Stimulated activated CD4-positive, alpha-beta T cell treated with anti-CD3 and anti-CD28 coated beads, Interleukin-12 subunit alpha, Interleukin-12 subunit beta, amount 100 ng/mL, for 48 hours (primary cell): ENCODE measurements around the gene TCHP.

Experiments used
- DNase-seq, 3 donors: peaks; one replicate each; pipeline ENCODE4 v3.0.0-alpha.2; 2020; ENCODE audit warnings: low read depth in 2 of 3, low spot score in 1 of 3

TCHP gene

GRCh38 chr12:109961612-109962011, 61.5 kb downstream of the TCHP start:
- no peak for DNase-seq

- no peak for DNase-seq
Observed at GRCh38 chr12:109962398-109962797, 62.3 kb downstream of the TCHP start.

GRCh38 chr12:109963330-109963729, 63.3 kb downstream of the TCHP start:
- no peak for DNase-seq

GRCh38 chr12:109963743-109964429, 63.8 kb downstream of the TCHP start:
- no peak for DNase-seq

DNA sequence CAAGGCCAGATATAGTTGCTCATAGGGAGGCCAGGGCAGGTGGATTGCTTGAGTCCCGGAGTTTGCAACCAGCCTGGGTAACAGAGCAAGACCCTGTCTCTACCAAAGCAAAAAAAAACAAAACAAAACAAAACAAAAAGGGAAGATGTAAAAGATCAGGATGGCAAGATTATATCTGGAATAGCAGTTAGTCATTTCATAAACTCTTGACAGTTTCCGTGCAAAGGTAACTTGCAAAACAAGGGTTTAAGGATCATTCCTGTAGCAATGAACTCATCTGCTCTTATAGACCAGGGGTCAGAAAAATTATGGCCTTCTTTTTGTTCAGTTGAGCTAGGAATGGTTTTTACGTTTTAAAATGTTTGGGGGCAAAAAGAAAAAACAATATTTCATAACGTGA, 66.5 kb downstream of the TCHP start:
- DNase-seq, result no peak

DNA sequence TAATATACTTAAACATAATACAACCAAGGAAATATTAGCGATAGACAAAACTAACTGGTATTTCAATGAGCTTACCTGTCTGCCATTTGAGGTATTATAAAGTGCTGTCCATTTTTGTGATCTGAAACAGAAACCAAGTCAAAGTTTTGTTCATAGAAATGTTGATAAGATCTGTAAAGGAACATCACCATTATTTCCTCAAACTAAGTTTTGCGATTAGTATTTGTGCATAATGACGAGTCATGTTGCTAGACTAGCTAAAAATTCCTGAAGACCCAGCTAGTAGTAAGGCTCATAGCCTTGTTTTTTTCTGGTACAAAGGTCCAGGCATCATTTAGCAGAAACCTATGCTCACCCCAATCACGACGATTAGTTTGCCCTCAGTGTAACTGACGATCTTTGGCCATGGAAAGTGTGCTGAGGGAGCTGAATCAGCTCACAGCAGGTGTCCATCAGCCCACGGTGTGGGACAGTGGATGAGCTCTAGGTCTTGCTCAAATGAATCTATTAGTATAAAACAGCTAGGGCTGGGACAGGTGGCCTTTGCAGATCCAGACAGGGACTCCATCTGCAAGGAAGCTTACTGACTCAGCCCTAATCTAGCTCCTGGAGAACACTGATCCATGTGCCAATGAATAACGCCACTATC, 67.4 kb downstream of the TCHP start:
- DNase-seq, result no peak
